Left forelimb (tissue), 1 donor: ENCODE data around the gene SHLD1.
"Not testable (repeated sequence)": the region's sequence is repeated elsewhere in the genome, so short reads cannot be mapped to it uniquely, and the experiment has no call there.

Source experiments
- DNase-seq: peaks from one replicate; pipeline ENCODE4 v3.0.0-alpha.2; 2018; ENCODE audit warnings: low spot score

Gene SHLD1

DNA sequence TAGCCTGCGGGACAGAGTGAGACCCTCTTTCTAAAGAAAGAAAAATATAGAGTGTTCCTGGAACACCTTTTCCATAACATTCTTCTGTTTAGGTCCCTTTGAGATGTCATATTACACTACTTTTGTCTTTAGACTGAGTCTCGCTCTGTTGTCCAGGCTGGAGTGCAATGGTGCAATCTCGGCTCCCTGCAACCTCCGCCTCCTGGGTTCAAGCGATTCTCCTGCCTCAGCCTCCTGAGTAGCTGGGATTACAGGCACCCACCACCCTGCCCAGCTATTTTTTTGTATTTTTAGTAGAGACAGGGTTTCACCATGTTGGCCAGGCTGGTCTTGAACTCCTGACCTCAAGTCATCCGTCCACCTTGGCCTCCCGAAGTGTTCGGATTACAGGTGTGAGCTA, 31.2 kb downstream of the SHLD1 start:
- not testable (repeated sequence) for DNase-seq

DNA sequence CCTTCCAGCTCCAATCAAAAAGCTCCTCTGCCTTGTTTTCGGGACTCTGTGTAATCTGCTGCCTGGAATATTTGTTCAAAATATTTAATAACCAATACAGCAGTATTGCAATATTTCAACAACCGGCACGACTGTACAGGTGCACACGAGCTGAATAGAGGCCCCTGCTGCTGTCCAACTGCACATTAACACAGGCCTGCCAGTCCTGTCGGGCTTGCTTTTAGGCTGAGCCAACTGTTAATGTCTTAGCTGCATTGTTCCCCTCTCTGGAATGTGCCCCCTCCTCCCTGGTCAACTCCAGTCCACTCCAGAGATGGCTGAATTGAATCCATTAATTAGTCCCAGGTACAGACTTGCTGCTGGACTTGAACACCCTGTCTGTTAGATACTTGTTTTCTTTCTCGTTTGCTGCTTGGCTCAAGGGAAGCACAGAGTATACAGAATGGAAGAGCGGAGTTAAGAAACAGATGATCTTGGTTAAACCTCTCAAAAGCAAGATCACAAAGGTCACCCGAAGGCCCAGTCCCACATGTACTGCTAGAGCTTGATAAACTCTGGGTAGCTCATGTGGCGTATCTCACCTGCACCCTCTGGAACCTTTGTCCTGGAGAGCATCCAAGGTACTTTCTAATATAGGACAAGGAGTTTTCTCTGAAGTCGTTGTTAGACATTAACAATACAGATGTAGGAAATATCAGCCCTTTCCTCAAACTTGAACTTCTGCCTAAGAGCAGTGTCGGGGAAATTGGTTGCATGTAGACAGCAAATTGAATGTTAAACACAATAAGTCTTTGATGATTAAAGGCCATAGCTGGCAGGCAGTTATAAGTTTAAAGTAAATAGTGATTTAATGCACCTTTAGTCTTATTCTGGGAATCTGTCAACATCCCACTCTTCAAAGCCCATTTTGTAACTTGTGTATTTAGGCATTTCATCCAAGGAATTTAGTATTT, 31.9 kb downstream of the SHLD1 start:
- no peak for DNase-seq

DNA sequence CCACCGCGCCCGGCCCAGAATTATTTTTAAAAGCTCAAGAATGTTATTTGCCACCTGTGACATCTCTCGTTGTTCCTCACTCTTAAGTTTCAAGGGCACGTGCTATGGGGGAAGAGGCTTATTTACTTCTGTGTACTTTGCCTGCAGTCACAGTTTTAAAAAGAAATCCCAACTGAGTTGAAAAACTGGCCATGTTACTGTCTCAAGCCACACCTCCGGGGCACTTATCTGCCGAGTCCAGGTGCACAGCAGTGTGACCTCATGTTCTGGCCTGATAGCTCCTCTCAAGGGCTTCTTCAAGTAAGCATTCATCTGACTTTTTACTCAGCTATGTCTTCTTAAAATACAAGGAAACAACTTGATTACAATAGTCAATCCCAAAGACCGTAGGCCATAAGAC, 34.5 kb downstream of the SHLD1 start:
- no peak for DNase-seq

DNA sequence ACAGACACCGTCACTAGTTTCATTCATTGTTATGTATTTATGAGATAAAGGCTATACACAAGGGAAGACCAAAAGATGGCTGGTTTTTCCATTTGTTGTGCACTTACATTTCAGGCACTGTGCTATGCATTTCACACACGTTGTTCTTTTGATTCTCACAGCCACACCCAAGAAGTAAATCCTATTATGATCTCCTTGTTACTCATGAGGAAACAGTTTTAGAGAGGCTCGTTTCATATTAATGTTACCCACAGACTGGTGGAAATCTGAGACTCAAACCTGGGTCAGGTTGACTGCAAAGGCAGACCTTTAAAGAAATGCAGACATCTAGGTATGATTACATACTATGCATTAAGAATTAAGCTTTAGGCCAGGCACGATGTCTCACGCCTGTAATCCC, 34.9 kb downstream of the SHLD1 start:
- DNase-seq: no peak

DNA sequence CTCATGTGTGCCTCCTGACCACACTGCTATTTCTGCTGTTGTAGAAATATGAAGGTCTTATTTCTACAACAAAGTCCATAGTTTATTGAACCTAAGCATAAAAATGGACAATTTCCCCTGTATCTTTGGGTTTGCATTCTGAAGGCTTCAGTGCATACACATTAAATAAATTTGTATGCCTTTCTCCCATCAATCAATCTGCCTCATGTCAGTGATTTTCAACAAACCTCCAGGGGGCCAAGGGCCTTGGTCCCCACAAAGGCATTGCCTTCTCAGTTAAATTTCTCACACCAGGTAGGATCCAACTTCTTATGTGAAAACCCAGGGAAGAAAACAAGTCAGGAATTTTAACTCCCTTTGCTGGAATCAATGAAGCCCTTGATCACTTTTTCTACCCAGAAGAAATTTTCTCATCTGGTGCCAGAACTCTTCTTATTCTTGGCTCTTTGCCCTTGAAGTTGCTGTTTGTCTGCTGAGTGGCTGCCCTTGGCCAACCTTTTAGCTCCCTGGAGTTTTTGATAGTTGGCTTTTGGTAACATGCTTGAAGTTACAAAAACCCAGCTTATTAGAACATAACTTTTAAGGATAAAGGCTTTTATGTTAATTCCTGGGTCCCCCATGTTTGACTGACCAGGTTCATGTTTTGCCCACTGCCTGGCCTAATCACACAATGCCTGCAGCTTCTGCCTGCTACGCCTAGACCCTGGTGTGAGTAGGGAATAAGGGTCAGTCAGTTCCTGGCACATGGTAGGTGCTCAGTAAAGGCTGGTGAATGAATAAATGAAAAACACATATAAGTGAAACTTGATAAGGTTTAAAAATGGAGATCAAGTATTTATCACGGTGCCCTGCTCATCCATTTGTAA, 37.0 kb downstream of the SHLD1 start:
- no peak for DNase-seq

DNA sequence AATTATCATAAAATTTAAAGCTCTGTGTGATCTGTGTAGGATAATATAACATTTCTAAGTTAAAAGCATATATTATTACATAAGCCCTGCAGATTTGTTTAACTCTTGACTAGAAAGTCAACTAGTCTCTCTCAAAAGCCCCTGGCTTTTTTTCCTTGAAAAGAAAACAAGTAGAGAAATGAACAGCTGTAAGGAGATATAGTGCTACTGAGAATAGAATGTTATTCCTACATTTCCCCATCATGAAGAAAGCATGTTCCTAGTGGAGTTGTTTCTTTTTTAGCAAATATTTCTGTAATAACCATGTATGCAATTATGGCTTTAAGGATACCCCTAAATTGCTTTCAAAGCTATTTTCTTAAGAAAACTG, 37.6 kb downstream of the SHLD1 start:
- no peak for DNase-seq

DNA sequence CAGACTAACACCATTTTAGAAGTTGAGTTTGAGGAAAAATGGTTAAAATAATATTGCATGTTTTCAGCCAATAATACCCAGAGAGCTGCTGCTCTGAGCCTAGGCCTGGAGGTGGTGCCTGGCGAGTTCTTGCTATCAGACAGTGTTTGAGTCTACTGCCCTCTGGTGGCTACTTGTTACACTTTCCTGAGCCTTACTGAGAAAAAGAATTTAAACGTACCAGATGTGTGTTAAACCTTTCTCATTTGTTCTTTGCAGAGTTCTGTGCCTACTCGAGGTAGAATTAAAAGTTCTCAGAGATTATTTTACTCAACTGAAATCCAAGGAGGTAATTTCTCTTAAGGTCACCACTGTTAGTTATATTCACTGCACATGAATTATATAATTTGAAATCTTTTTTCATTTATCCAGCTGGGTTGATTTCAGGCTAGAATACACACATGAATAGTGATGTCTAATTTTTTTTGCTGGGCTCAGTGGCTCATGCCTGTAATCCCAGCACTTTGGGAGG, 38.2 kb downstream of the SHLD1 start:
- no peak for DNase-seq

DNA sequence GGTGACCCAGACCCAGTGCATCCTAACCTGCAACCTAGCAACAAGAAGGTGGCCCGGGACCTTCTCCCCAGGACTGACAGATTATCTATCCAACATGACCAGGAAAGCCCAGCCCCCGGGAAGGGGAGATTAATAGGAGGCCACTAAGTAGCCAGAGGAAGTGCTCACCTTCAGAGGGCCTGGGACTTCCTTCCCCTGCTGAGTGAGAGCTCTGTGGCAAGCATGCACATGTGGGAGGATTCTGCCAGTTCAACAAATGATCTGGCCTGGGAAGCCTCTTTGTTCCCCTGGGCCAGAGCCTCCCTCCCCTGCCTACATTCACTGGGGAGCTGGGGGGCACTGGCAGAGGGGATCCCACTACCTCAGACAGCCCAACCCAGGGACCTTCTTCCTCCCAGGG, 39.6 kb downstream of the SHLD1 start:
- no peak for DNase-seq

DNA sequence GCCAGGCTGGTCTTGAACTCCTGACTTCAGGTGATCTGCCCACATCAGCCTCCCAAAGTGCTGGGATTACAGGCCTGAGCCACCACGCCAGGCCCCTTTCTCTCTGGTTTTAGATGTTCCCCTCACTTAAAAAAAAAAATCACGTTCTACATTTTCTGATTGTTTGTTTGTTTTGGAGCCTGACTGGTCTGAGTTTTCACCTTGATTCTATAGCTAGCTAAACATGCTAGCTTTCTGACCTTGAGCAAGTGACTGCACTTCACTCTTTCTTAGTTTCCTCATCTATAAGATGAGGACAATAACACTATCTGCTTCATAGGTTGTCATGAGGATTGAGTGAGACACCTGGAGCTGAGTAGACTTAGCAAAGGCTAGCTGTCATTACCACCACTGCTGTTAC, 43.7 kb downstream of the SHLD1 start:
- DNase-seq: no peak

DNA sequence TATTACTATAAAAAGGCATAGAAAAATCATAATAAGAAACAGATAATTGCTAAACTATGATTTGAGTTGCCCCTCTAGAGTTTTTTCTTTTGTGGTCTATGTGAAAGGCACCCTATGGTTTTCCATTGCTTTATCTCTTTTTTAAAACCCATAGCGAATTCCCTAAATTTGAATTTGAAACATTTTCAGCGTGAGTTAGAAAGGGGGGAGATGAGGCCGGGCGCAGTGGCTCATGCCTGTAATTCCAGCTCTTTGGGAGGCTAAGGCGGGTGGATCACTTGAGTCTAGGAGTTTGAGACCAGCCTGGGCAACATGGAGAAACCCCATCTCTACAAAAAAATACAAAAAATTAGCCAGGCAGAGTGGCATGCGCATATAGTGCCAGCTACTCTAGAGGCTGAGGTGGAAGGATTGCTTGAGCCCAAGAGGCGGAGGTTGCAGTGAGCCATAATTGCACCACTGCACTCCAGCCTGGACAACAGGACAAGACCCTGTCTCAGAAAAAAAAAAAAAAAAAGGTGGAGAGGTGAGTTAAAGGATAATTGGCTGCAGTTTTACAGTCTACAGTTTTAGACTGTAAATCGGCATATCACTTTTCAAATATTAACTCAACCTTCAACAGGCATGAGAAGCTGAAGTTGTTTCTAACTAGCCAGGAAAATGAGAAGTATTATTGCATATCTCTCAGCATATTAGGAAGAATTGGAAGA, 46.3 kb downstream of the SHLD1 start:
- no peak for DNase-seq

DNA sequence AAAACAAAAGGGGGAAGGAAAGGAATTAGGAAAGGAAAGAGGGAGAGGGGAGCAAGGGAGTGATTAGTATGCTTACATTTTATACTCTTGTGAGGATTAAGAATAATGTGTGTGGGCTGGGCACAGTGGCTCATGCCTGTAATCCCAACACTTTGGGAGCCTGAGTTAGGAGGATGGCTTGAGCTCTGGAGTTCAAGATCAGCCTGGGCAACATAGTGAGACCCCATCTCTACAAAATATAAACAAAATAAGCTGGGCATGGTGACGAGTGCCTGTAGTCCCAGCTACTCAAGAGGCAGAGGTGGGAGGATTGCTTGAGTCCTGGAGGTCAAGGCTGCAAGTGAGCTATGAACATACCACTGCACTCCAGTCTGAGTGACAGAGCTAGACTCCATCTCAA, 47.0 kb downstream of the SHLD1 start:
- no peak for DNase-seq

DNA sequence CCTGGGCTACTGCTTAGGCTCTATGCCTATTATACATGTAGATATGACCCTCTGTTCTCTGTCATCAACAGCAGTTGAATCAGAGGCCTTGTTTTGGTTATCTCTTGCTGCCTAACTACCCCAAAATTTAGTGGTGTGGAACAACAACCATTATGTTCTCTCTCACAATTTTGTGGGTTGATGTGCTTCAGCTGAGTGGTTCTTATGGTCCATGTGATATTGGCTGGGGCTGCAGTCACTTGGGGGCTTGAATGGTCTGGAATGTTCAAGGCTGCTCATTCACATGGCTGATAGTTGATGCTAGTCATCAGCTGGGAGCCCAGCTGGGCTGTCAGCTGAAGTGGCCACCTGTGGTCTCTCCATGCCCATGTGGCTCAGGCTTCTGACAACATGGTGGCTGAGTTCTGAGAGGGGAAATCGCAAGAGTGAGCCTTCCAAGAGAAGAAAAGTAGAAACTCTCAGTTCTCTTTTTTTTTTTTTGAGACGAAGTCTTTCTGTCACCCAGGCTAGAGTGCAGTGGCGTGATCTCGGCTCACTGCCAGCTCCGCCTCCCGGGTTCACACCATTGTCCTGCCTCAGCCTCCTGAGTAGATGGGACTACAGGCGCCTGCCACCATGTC, 47.8 kb downstream of the SHLD1 start:
- no peak for DNase-seq

DNA sequence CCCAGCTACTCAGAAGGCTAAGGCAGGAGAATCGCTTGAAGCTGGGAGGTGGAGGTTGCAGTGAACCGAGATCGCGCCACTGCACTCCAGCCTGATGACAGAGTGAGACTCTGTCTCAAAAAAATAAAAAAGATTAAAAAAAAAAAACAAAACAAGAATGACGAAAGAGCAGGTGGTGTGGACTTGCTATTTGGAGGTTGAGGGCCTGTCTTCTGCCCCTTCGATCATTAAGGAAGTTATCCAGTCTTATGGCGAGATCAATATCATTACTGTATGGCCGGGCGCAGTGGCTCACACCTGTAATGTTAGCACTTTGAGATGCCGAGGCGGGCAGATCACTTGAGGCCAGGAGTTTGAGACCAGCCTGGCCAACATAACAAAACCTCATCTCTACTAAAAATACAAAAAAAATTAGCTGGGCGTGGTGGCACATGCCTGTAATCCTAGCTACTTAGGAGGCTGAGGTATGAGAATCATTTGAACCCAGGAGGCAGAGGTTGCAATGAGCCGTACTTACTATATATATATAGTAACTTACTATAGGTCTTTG, 53.6 kb downstream of the SHLD1 start:
- not testable (repeated sequence) for DNase-seq

DNA sequence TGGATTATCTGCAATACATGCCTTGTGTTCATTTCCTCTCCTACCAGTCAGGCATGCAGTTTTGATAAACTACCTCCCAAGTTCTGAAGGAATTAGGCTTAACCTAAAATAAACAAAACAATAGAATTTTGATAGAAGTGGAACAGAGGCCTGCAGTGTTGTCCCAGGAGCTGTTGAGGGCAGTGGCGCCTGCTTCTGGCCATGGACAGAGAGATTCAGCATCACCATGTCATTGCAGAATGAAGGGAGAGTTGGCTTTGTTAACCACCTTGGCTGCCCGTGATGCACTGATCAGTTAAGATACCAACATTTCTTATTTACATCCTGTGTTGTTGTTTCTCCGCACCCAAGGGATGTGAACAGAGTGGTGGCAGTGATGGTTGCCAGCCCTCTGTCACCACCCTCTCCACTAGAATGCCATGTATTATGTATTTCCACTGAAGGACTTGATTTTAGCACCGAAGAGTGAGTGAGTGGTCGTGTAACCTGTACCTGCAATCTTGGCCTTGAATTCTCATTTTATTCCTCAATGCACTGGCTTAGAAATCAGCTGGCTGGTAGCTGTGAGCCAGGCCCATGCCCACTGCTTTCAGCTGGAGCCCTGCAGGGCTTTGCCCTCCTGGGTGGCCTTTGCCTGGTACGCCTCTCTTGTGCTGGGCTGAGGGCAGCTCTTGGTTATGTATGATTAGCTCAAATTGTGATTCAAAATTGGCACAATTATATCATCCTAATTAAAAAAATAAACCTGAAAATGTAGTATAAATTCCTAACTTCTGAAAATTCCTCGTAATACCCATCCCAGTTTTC, 56.5 kb downstream of the SHLD1 start:
- DNase-seq: no peak

DNA sequence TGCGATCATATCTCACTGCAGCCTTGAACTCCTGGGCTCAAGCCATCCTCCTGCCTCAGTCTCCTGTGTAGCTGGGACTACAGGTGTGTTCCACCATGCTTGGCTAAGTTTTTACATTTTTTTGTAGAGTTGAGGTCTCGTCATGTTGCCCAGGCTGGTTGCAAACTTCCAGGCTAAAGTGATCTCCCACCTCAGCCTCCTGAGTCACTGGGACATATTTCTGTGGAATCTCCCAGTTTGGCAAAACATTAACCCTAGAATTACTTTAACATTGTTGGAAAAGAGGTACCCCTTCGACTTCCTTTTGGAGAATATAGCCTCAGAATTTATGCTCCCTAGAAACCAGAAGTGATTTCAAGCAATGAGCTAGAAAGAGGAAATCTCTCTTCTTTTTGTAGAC, 57.2 kb downstream of the SHLD1 start:
- no peak for DNase-seq

DNA sequence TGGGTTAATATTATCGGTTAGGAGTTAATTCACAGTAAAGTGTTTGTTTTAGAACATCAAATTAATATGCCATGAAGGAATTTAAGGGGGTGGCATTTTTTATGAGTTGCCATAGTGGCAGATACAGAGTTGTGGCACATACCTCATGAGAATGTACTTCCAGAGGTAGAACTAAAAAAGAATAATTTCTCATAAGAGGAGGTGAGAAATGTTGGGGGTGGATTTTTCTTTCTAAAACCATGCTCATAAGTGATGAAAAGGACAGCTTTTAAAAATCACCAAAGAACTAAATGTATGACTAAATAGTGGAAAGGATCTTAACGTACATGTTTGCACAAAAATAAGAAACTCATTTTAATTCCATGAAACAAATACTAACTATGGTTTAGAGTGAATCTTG, 58.7 kb downstream of the SHLD1 start:
- no peak for DNase-seq

DNA sequence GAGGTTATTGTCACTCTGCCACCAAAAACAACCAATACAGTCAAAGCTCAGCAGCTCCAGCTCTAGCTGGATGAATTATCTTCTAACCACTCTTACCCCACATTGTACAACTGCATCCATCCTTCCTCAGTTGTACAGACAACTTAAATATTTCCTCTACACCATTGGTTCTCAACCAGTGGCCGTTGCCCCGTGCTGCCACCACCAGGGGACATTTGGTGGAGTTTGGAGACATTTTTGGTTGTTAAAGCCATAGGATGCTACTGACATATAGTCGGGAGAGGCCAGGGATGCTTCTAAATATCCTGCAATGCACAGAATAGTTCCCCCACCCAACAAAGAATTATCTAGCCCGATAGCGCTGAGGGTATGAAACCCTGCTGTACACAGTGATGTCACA, 59.3 kb downstream of the SHLD1 start:
- DNase-seq: no peak

DNA sequence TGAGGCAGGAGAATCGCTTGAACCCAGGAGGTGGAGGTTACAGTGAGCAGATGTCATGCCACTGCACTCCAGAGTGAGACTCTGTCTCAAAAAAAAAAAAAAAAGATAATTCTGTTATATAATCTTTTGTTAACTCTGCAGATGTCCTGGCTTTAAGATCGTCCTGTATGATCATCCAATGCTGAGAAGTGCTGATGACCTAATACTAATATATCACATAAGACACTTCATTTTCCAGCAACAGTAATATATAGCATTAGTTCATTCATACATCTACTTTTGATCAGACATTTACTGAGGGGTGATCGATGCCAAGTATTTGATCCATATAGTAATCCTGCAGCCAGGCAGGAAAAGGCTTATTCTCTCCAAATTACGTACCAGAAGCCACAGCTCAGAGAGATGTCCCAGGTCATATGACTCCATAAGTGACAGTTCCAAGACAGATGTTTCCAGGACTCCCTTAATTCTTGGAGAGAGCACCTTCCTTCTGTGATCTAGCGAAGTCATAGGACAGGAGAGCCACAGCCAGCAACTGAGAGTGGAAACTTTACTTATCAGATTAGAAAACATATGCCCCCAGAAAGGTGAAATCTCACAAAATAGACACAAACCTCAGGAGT, 60.7 kb downstream of the SHLD1 start:
- DNase-seq: no peak

DNA sequence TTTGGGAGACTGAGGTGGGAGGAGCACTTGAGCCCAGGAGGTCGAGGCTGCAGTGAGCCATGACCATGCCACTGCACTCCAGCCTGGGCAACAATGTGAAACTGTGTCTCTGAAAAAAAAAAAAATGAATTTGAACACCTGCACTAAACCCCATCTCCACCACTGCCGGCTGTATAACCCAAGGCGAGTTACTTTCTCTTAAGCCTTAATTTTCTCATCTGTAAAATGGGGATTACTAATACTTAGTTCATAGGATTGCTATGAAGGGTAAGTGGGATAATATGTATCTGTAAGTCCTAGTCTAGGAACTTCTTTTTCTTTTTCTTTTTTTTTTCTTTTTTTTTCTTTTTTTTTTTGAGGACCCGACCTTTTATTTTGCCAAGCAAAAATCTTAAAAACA, 61.5 kb downstream of the SHLD1 start:
- DNase-seq: no peak

DNA sequence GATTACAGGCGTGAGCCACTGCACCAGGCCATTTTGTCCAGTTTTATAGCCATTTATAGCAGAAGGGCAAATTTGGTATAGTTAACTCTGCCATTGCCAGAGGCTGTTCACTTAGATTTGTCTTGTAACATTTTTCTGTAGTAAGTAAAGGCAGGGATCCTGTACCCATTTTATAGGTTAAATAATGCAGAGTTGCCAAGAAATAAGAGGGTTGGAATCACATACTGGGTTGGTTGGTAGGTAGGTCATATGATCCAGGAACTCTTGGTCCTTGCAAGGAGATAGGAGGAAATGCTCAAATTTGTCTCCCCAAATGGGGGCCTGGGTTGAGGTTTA, 68.1 kb downstream of the SHLD1 start:
- no peak for DNase-seq
